Natural killer cell (primary cell): ENCODE data around the gene CXCL10. TPM values are rescaled to one million over a fixed set of nuclear protein-coding genes. Genes with fewer than 3 reads are reported as not detected.
"Not testable (repeated sequence)": the region's sequence is repeated elsewhere in the genome, so short reads cannot be mapped to it uniquely, and the experiment has no call there.

ENCODE experiments used
- ATAC-seq, 3 donors: fragments of 150-1000 bp in 2 of 3; fragments of 200-7000 bp in 1 of 3; cut with Tn5 transposase; 1 replicate in 1 of 3; 2 replicates in 2 of 3; pipeline ENCODE4 v1.10.0; 2021; ENCODE audit warnings: mild to moderate bottlenecking in 2 of 3, moderate library complexity in 2 of 3
- DNase-seq, 2 donors: peaks; one replicate each; pipeline versions ENCODE4 v3.0.0 to v3.0.0-alpha.2; 2013 to 2021; ENCODE audit warnings: mixed read lengths in 1 of 2
- H3K27ac ChIP-seq: one replicate; pipeline ENCODE4 v1.5.1; 2013; ENCODE audit warnings: mild to moderate bottlenecking, low read length
- H3K27me3 ChIP-seq: one replicate; pipeline ENCODE4 v1.6.1; 2013; ENCODE audit warnings: low read length; ENCODE audit not compliant: control insufficient read depth, insufficient read depth
- H3K36me3 ChIP-seq: one replicate; pipeline ENCODE4 v1.6.1; 2013; ENCODE audit warnings: low read length; ENCODE audit not compliant: control insufficient read depth, insufficient read depth
- H3K4me1 ChIP-seq: one replicate; pipeline ENCODE4 v1.6.1; 2013; ENCODE audit warnings: low read length; ENCODE audit not compliant: control insufficient read depth, insufficient read depth
- H3K4me3 ChIP-seq: one replicate; pipeline ENCODE4 v1.5.1; 2013; ENCODE audit warnings: low read length
- H3K9me3 ChIP-seq: one replicate; pipeline ENCODE4 v1.6.1; 2013; ENCODE audit warnings: low read length; ENCODE audit not compliant: control insufficient read depth, insufficient read depth
- H3K27ac Mint-ChIP-seq, 2 donors: one replicate each; pipeline ENCODE4 v1.8.0; 2022; ENCODE audit warnings: mild to moderate bottlenecking in 2 of 2, mixed read lengths in 2 of 2, moderate library complexity in 1 of 2
- H3K27me3 Mint-ChIP-seq, 2 donors: one replicate each; pipeline ENCODE4 v1.8.0; 2022; ENCODE audit warnings: low read depth in 2 of 2, mixed read lengths in 2 of 2
- H3K36me3 Mint-ChIP-seq: one replicate; pipeline ENCODE4 v1.8.0; 2022; ENCODE audit warnings: mixed read lengths
- H3K4me1 Mint-ChIP-seq, 2 donors: one replicate each; pipeline ENCODE4 v1.8.0; 2022; ENCODE audit warnings: mixed read lengths in 2 of 2
- H3K4me3 Mint-ChIP-seq: one replicate; pipeline ENCODE4 v1.8.0; 2022; ENCODE audit warnings: mild to moderate bottlenecking, moderate library complexity, mixed read lengths
- H3K9me3 Mint-ChIP-seq, 2 donors: one replicate each; pipeline ENCODE4 v1.8.0; 2022; ENCODE audit warnings: mixed read lengths in 2 of 2
- CTCF ChIP-seq: fragments of 200-600 bp; IDR thresholded peaks from one replicate; pipeline ENCODE4 v1.8.0; 2022; ENCODE audit warnings: antibody characterized with exemption
- WGBS: methylation state at CpG from one replicate; pipeline ENCODE4 v1.1.7; 2013; ENCODE audit warnings: missing lambda C conversion rate; ENCODE audit not compliant: insufficient coverage; 5-methylcytosine and 5-hydroxymethylcytosine counted together
- intact Hi-C: fragments of 100-400 bp; cut with micrococcal nuclease; formaldehyde crosslinking; loops from one replicate; pipeline ENCODE4 v1.14.2; 2022
- total RNA-seq, 4 donors: library from RNA; stranded (reverse); fragments of 120-200 nt in 1 of 4; gene quantifications; one replicate each; pipeline versions ENCODE4 v1.2.3 to v1.2.4, GENCODE V29; 2013 to 2022

The CXCL10 gene
- total RNA-seq, 3 donors from 2014 or later (not counting 1 experiment from before 2014, with no cell fraction given): not detected

DNA sequence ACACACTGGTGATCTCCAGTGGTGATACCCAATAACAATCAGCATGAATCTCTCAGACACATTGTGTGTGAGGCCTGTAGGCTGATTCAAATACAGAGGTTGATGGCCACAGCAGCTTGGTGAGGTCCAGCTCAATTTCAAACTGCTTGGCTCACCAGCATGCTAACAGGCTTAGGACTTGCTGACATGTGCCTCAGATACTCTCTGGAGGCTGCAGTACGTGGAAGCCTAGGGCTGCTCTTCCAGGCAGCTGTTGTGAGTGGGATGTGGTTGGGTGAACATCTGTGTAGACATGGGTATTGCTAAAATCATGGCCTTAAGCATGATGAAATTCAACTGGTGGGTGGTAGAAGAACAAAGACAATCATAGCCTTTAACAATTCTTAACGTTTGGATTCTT lies 20.3 kb downstream of the CXCL10 start:
- H3K4me1 ChIP-seq: no peaks in the 10 kb centered on the region
- Mint-ChIP-seq H3K4me3 (no peak overlapping the region), H3K27ac (no peak overlapping the region), H3K36me3 (no peaks in the 10 kb centered on the region), H3K9me3 (no peaks in the 10 kb centered on the region), H3K4me1 (no peaks in the 10 kb centered on the region), H3K27me3 (peaks cover 16 to 20% of the 10 kb centered on the region in 2 donors)
- no peak for ATAC-seq
- no peaks in the 10 kb centered on the region for H3K36me3 ChIP-seq
- 60% methylated on average over 1 of the region's 2 CpGs for WGBS
- TF ChIP-seq CTCF: no peak
- H3K9me3 ChIP-seq: no peaks in the 10 kb centered on the region
- H3K27me3 ChIP-seq: no peaks in the 10 kb centered on the region
- no peak overlapping the region for H3K4me3 ChIP-seq
- intact Hi-C loops: no loop called here
- DNase-seq: no peak
- H3K27ac ChIP-seq: no peak overlapping the region

GRCh38 chr4:76002176-76002575 lies 21.1 kb downstream of the CXCL10 start:
- no peak for TF ChIP-seq CTCF
- Mint-ChIP-seq H3K27ac (no peak overlapping the region), H3K4me1 (no peaks in the 10 kb centered on the region), H3K9me3 (no peaks in the 10 kb centered on the region), H3K27me3 (peaks cover 14 to 20% of the 10 kb centered on the region in 2 donors), H3K36me3 (no peaks in the 10 kb centered on the region), H3K4me3 (no peak overlapping the region)
- 86% methylated on average over 4 of the region's 4 CpGs for WGBS
- intact Hi-C loops: no loop called here
- Histone ChIP-seq H3K36me3 (no peaks in the 10 kb centered on the region), H3K4me3 (no peak overlapping the region), H3K4me1 (no peaks in the 10 kb centered on the region), H3K9me3 (no peaks in the 10 kb centered on the region), H3K27ac (no peak overlapping the region), H3K27me3 (no peaks in the 10 kb centered on the region)
- DNase-seq: no peak
- ATAC-seq: no peak

DNA sequence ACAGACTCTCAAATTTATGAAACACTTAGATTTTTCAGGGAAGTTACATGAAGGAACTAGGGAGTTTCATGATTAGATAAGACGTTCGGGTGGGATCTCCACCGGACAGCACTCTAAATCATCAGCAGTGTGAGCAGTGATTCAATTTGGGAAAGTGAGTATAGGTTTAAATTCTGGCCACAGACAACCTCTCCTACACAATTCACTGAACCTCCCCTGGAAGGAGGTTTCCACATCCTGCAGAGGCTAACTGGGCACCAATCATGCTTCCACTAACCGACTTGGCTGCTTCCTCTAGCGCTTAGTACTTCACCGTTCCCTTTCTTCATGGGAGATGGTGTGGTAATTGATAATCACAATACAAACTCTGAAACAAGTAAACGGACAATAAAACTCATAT lies 21.6 kb downstream of the CXCL10 start:
- Histone ChIP-seq H3K4me3 (no peak overlapping the region), H3K27ac (no peak overlapping the region), H3K36me3 (no peaks in the 10 kb centered on the region), H3K9me3 (no peaks in the 10 kb centered on the region), H3K4me1 (no peaks in the 10 kb centered on the region), H3K27me3 (no peaks in the 10 kb centered on the region)
- no peak overlapping the region for H3K4me3 Mint-ChIP-seq
- no peak for TF ChIP-seq CTCF
- ATAC-seq: no peak
- WGBS: 76% methylated on average over 6 of the region's 7 CpGs
- H3K9me3 Mint-ChIP-seq: no peaks in the 10 kb centered on the region
- peaks cover 14 to 17% of the 10 kb centered on the region in 2 donors for H3K27me3 Mint-ChIP-seq
- no peaks in the 10 kb centered on the region for H3K36me3 Mint-ChIP-seq
- no peak for DNase-seq
- no peaks in the 10 kb centered on the region for H3K4me1 Mint-ChIP-seq
- intact Hi-C loops: no loop called here
- H3K27ac Mint-ChIP-seq: no peak overlapping the region

- TF ChIP-seq CTCF: no peak
- intact Hi-C loops: no loop called here
- 86% methylated on average over 1 of the region's 1 CpG for WGBS
- Histone ChIP-seq H3K9me3 (no peaks in the 10 kb centered on the region), H3K4me3 (no peak overlapping the region), H3K27ac (no peak overlapping the region), H3K27me3 (no peaks in the 10 kb centered on the region), H3K4me1 (no peaks in the 10 kb centered on the region), H3K36me3 (no peaks in the 10 kb centered on the region)
- Mint-ChIP-seq H3K4me3 (no peak overlapping the region), H3K27me3 (peaks cover 14% of the 10 kb centered on the region in 2 donors), H3K36me3 (no peaks in the 10 kb centered on the region), H3K4me1 (no peaks in the 10 kb centered on the region), H3K9me3 (no peaks in the 10 kb centered on the region), H3K27ac (no peak overlapping the region)
- no peak for ATAC-seq
- DNase-seq: no peak
These were observed 23.0 kb downstream of the CXCL10 start for GRCh38 chr4:76000279-76000678.

DNA sequence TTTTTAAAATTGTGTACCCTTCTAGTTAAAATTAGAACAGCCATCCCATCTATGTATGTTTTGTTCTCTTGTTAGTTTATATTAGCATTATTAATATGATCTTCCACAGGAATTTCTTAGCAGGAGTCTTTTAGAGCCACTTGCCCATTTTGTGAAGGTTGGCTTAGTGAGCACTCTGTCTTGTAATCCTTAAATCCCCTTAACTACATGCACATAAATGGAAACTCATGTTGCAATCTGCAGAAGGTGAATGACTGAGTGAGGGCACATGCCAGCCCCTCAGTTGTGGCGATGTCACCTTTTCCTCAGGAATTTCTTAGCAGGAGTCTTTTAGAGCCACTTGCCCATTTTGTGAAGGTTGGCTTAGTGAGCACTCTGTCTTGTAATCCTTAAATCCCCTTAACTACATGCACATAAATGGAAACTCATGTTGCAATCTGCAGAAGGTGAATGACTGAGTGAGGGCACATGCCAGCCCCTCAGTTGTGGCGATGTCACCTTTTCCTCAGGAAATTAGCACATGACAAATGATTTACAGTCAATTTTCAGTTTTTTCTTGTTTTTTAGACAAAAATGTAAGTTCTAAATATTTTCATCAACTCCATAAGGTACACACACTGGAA lies 24.7 kb downstream of the CXCL10 start:
- intact Hi-C loops, H3K36me3 Mint-ChIP-seq: not testable (repeated sequence)
- peaks cover 6 to 10% of the 10 kb centered on the region in 2 donors for H3K27me3 Mint-ChIP-seq

More for the DNA sequence above, 24.7 kb downstream of the CXCL10 start:
- not testable (repeated sequence) for H3K27ac ChIP-seq, H3K4me1 Mint-ChIP-seq, H3K9me3 Mint-ChIP-seq, H3K27me3 ChIP-seq, H3K4me3 ChIP-seq, H3K27ac Mint-ChIP-seq, H3K9me3 ChIP-seq, H3K4me1 ChIP-seq, DNase-seq, H3K4me3 Mint-ChIP-seq, ATAC-seq, H3K36me3 ChIP-seq
- WGBS: 83% methylated on average over 2 of the region's 2 CpGs
